Pancreas (tissue), 10 donors: ENCODE data around the gene TMOD2. TPM values are rescaled to one million over a fixed set of nuclear protein-coding genes. Genes with fewer than 3 reads are reported as not detected.

Source experiments
- ATAC-seq, 4 donors: fragments of 200-7000 bp; cut with Tn5 transposase; one replicate each; pipeline versions ENCODE4 v1.8.0 to v1.9.1; 2020; ENCODE audit warnings: mild to moderate bottlenecking in 4 of 4, moderate library complexity in 4 of 4
- DNase-seq, 6 donors: peaks; one replicate each; pipeline ENCODE4 v3.0.0-alpha.2; 2020
- FAIRE-seq: peaks from 2 replicates; lab custom pipeline; 2012; peaks lifted over from hg19 to GRCh38; lab: Jason Lieb, UNC
- H3K27ac ChIP-seq, 4 donors: fragments of 200-600 bp; sonication (generic); 1 replicate in 3 of 4; 2 replicates in 1 of 4; pipeline versions ENCODE4 v1.5.0 to v1.8.0; 2020
- H3K27me3 ChIP-seq, 4 donors: fragments of 200-600 bp; one replicate each; pipeline ENCODE4 v1.8.0; 2021
- H3K36me3 ChIP-seq, 3 donors: fragments of 200-600 bp; sonication (generic) in 1 of 3; one replicate each; pipeline versions ENCODE4 v1.5.0 to v1.8.0; 2020 to 2021
- H3K4me1 ChIP-seq, 3 donors: fragments of 200-600 bp; one replicate each; pipeline ENCODE4 v1.8.0; 2021
- H3K4me3 ChIP-seq, 4 donors: fragments of 200-600 bp; sonication (generic) in 2 of 4; one replicate each; pipeline versions ENCODE4 v1.5.0 to v1.8.0; 2020 to 2021
- H3K9me3 ChIP-seq, 4 donors: fragments of 200-600 bp; one replicate each; pipeline ENCODE4 v1.8.0; 2021
- WGBS, 2 donors: extraction: QIAGEN DNeasy Blood & Tissue Kit; methylation state at CpG; one replicate each; pipeline ENCODE4 v1.1.7; 2013; 5-methylcytosine and 5-hydroxymethylcytosine counted together
- intact Hi-C, 3 donors: fragments of 100-400 bp; cut with DNase I; formaldehyde crosslinking; loops; one replicate each; pipeline versions ENCODE4 v1.11.1 to v1.14.2; 2022
- polyA plus RNA-seq, 2 donors: library from polyadenylated mRNA; stranded (reverse); fragments of 200-250 nt; gene quantifications; one replicate each; pipeline ENCODE4 v1.2.3, GENCODE V29; 2013
- total RNA-seq, 6 donors: library from RNA; stranded (reverse); fragmentation: NEBNext Ultra II Directional in 4 of 6; extraction: Animal tissue kit (Norgen Biotek cat#: 25700) in 4 of 6; gene quantifications; one replicate each; pipeline versions ENCODE4 v1.2.1 to v1.2.4, GENCODE V29; 2021 to 2023
- TF ChIP-seq, protein P1 (sequence below), 4 donors: fragments of 200-600 bp; sonication (generic) in 3 of 4; IDR thresholded peaks; one replicate each; pipeline versions ENCODE4 v1.5.0 to v1.8.0; 2021; ENCODE audit warnings: antibody characterized with exemption in 4 of 4
- donor health status: healthy with polysubstance abuse.
- donor health status: DM: no; HTN: no; CAD: no; lungs with moderate emphysema.
- donor health status: DM: no; HTN: no; CAD: no.
- donor health status: control.
- donor health status: control.
- donor health status: Bipolar disorder and iron deficiency.
- donor health status: DM: yes; HTN: yes; CAD: no.
- donor health status: DM: no; HTN: no; CAD: no.
- donor health status: DM: no; HTN: no; CAD: no.
- donor health status: DM: yes; HTN: yes; CAD: no.

TMOD2 gene
- total and polyA plus RNA-seq, 8 donors, result 1.1 to 6.8 (median 3.3) TPM

DNA sequence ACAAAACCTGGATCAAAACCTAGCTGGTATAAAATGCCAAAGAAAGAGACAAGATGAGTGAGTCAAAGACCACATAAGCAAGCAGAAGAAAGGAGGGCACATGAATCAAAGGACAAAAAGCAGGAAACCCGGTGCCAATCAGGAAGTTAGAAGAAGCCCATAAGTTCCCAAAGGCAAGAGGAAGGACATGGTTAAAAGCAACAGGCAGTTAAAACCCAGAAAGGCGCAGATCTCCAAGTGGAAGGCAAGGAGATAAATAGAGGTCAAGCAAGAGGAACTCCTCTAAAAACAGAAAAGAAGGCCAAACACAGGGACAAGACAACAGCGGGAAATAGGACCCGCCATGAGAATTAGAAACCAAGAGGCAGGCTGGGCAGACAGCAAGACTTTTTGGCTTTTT lies 4.4 kb downstream of the TMOD2 start:
- Histone ChIP-seq H3K27ac (no peak overlapping the region), H3K9me3 (no peaks in the 10 kb centered on the region), H3K27me3 (no peaks in the 10 kb centered on the region), H3K4me1 (peaks cover 4 to 6% (median 4%) of the 10 kb centered on the region in 3 donors), H3K4me3 (no peak overlapping the region), H3K36me3 (no peaks in the 10 kb centered on the region)
- WGBS, 2 donors, result 68 to 88% methylated on average over 4 of the region's 4 CpGs
- no peak for FAIRE-seq
- ATAC-seq, result no peak
- intact Hi-C loops, result no loop called here
- no peak for DNase-seq
- TF ChIP-seq, protein P1, sequence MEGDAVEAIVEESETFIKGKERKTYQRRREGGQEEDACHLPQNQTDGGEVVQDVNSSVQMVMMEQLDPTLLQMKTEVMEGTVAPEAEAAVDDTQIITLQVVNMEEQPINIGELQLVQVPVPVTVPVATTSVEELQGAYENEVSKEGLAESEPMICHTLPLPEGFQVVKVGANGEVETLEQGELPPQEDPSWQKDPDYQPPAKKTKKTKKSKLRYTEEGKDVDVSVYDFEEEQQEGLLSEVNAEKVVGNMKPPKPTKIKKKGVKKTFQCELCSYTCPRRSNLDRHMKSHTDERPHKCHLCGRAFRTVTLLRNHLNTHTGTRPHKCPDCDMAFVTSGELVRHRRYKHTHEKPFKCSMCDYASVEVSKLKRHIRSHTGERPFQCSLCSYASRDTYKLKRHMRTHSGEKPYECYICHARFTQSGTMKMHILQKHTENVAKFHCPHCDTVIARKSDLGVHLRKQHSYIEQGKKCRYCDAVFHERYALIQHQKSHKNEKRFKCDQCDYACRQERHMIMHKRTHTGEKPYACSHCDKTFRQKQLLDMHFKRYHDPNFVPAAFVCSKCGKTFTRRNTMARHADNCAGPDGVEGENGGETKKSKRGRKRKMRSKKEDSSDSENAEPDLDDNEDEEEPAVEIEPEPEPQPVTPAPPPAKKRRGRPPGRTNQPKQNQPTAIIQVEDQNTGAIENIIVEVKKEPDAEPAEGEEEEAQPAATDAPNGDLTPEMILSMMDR (IDR thresholded peaks at IDR 0.05), result no peak

DNA sequence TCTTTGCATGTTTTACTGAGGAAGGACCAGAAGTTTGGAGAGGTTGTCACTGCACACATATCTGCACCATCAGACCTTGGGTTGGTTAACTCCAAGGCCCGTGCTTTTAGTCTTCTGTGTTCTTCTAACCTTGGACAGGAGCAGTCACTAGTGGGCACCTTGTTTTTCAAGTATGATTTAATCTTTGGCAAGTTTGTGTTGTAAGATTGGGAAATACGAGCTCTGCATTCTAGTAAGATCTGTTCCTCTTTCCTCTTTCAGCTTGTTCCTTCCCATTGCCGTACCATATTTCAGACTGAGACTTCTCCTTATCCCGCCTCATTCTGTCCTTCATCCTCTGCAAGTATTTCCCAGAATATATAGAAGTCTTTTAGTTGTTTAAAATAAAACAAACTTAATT lies 5.1 kb downstream of the TMOD2 start:
- no peak for DNase-seq
- no peak overlapping the region for H3K27ac ChIP-seq
- peaks cover 4 to 6% (median 4%) of the 10 kb centered on the region in 3 donors for H3K4me1 ChIP-seq
- ATAC-seq, result peak in 1 of 4 donors; percentile 20
- 69 to 75% methylated on average over 4 of the region's 4 CpGs for whole genome bisulfite sequencing, 2 donors
- intact Hi-C loops, result no loop called here
- H3K9me3 ChIP-seq, result no peaks in the 10 kb centered on the region
- H3K4me3 ChIP-seq, result no peak overlapping the region
- no peak for FAIRE-seq
- no peaks in the 10 kb centered on the region for H3K27me3 ChIP-seq
- TF ChIP-seq, protein P1 (IDR thresholded peaks at IDR 0.05), result no peak
- H3K36me3 ChIP-seq, result no peaks in the 10 kb centered on the region

DNA sequence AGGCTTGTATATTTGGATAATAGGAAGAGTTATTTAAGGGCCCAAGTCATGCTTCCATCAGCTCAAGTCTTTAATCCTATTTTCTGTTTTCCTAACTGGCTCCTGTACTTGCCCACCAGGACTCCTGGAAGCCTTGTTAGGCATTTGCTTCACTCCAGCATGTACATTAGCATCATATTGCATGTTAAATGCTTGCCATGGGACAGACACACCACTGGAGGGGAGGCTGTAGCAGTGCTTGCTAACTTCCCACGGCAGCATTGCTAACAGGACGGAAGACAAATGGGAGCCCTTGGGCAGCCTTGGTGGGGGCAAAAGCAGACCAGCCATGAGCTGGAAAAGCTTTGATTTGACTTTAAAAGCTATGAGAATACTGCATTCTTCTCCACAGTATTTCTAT lies 6.1 kb downstream of the TMOD2 start:
- Histone ChIP-seq H3K36me3 (no peaks in the 10 kb centered on the region), H3K27ac (no peak overlapping the region), H3K4me3 (no peak overlapping the region), H3K27me3 (no peaks in the 10 kb centered on the region), H3K4me1 (peaks cover under 1 to 3% (median 2%) of the 10 kb centered on the region in 3 donors), H3K9me3 (no peaks in the 10 kb centered on the region)
- ATAC-seq, result no peak
- WGBS, 2 donors, result 88 to 96% methylated on average over 2 of the region's 2 CpGs
- no peak for DNase-seq
- intact Hi-C loops, result no loop called here
- FAIRE-seq, result no peak
- TF ChIP-seq, protein P1 (IDR thresholded peaks at IDR 0.05), result no peak

DNA sequence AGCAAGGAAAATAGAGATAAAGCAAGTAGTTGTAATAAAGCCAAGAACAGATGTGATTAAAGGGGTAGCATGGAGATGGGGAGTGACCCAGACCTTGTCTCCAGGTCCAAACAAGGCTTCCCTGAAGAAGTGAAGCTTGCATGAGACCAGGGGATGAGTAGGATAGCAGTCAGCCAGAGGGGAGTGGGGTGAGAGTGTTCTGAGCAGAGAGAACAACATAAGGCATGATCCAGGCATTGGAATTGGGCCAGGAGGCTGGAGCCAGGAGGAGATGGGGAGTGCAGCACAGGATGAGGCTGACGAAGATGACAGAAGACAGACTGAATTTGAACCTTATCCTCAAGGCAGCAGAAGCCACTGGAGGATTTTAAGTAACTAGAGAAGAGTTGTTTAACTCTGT lies 7.2 kb downstream of the TMOD2 start:
- no peak overlapping the region for H3K27ac ChIP-seq
- no peak overlapping the region for H3K4me3 ChIP-seq
- no peaks in the 10 kb centered on the region for H3K4me1 ChIP-seq
- DNase-seq (peak in 1 of 6 donors; percentile 24), FAIRE-seq (no peak), ATAC-seq (peak in 3 of 4 donors; percentile 51 to 57 (median 56))
- H3K27me3 ChIP-seq, result no peaks in the 10 kb centered on the region
- no peaks in the 10 kb centered on the region for H3K9me3 ChIP-seq
- intact Hi-C loops, result no loop called here
- TF ChIP-seq, protein P1 (IDR thresholded peaks at IDR 0.05), result no peak
- no peaks in the 10 kb centered on the region for H3K36me3 ChIP-seq
- 76 to 90% methylated on average over 1 of the region's 1 CpG for WGBS, 2 donors

DNA sequence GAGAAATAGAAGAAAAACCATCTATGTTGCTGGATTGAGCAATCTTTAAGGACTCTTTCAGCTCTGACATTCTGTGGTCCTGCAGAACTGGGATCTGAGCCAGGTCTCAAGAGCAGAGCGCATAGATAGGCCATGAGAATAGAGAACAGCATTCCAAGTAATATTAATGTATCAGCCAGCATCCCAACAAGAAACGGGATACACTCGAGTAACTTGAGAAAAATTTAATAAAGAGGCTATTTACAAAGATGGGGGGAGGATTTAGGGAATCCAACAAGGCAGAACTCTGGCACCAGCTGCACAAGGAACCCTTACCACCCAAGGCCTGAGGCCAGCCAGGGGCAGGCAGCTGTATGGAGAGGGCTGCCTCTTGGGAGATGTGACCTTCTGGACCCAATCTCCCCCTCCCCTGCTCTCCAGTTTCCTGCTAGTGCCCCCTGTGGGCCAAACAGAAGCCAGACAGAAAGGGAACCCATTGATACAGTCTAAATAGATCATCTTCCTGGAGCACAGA lies 8.2 kb downstream of the TMOD2 start:
- Histone ChIP-seq H3K36me3 (no peaks in the 10 kb centered on the region), H3K27me3 (no peaks in the 10 kb centered on the region), H3K27ac (no peak overlapping the region), H3K4me3 (no peak overlapping the region), H3K4me1 (no peaks in the 10 kb centered on the region), H3K9me3 (no peaks in the 10 kb centered on the region)
- DNase-seq (peak in 1 of 6 donors; percentile 12), ATAC-seq (peak in 3 of 4 donors; percentile 58 to 69 (median 68)), FAIRE-seq (no peak)
- WGBS, 2 donors, result 58 to 79% methylated on average over 3 of the region's 3 CpGs
- intact Hi-C loops, result loop anchor here in 1 of 3 donors (10.0 kb wide), 1 partner anchor 105 kb away; no protein-coding TSS in a partner anchor
- TF ChIP-seq, protein P1 (IDR thresholded peaks at IDR 0.05), result no peak
